HEK293 (cell line): ENCODE data around the gene RPS19BP1.

Source experiments
- GLI4 ChIP-seq: fragments of 450-650 bp; formaldehyde crosslinking; IDR thresholded peaks from 2 replicates; pipeline ENCODE4 v1.5.1; 2016; ENCODE audit warnings: missing biosample characterization, missing genetic modification characterization
- KLF16 ChIP-seq: fragments of 450-650 bp; formaldehyde crosslinking; IDR thresholded peaks from 2 replicates; pipeline ENCODE4 v1.5.1; 2017; ENCODE audit warnings: missing biosample characterization, missing genetic modification characterization
- PRDM6 ChIP-seq: fragments of 450-650 bp; formaldehyde crosslinking; IDR thresholded peaks from 2 replicates; pipeline ENCODE4 v1.5.1; 2017; ENCODE audit warnings: missing biosample characterization, missing genetic modification characterization
- REST ChIP-seq: fragments of 450-650 bp; formaldehyde crosslinking; IDR thresholded peaks from 2 replicates; pipeline ENCODE4 v1.5.1; 2016; ENCODE audit warnings: missing biosample characterization, missing genetic modification characterization
- SETDB1 ChIP-seq: IDR thresholded peaks from one replicate; pipeline ENCODE4 v1.6.1; 2017; ENCODE audit warnings: mild to moderate bottlenecking, low read length, moderate library complexity, mixed read lengths; ENCODE audit not compliant: insufficient read length
- SP2 ChIP-seq: fragments of 450-650 bp; formaldehyde crosslinking; IDR thresholded peaks from 2 replicates; pipeline ENCODE4 v1.5.1; 2016; ENCODE audit warnings: missing biosample characterization, missing genetic modification characterization
- TRIM28 ChIP-seq: IDR thresholded peaks from 2 replicates; pipeline ENCODE4 v1.6.1; 2011; ENCODE audit warnings: low read length, control low read depth, borderline replicate concordance
- ZNF121 ChIP-seq: fragments of 450-650 bp; formaldehyde crosslinking; IDR thresholded peaks from 2 replicates; pipeline ENCODE4 v1.5.1; 2016; ENCODE audit warnings: missing biosample characterization, missing genetic modification characterization
- ZNF174 ChIP-seq: fragments of 450-650 bp; formaldehyde crosslinking; IDR thresholded peaks from 2 replicates; pipeline ENCODE4 v1.5.0; 2017; ENCODE audit warnings: missing biosample characterization, mild to moderate bottlenecking, missing genetic modification characterization
- ZNF184 ChIP-seq: fragments of 450-650 bp; IDR thresholded peaks from 2 replicates; pipeline ENCODE4 v1.5.1; 2018; ENCODE audit warnings: missing biosample characterization, mild to moderate bottlenecking, missing genetic modification characterization
- ZNF223 ChIP-seq: fragments of 450-650 bp; formaldehyde crosslinking; IDR thresholded peaks from 2 replicates; pipeline ENCODE4 v1.5.1; 2016; ENCODE audit warnings: missing biosample characterization, missing genetic modification characterization
- ZNF366 ChIP-seq: fragments of 450-650 bp; formaldehyde crosslinking; conservative IDR thresholded peaks from 2 replicates; pipeline ENCODE4 v1.5.1; 2016; ENCODE audit warnings: missing biosample characterization, missing genetic modification characterization
- ZNF449 ChIP-seq: fragments of 450-650 bp; formaldehyde crosslinking; IDR thresholded peaks from 2 replicates; pipeline ENCODE4 v1.5.1; 2017; ENCODE audit warnings: missing biosample characterization, mild to moderate bottlenecking, missing genetic modification characterization, moderate library complexity
- ZNF571 ChIP-seq: fragments of 450-650 bp; formaldehyde crosslinking; IDR thresholded peaks from 2 replicates; pipeline ENCODE4 v1.5.0; 2017; ENCODE audit warnings: missing biosample characterization, missing genetic modification characterization
- ZNF600 ChIP-seq: fragments of 450-650 bp; formaldehyde crosslinking; IDR thresholded peaks from 2 replicates; pipeline ENCODE4 v1.5.1; 2016; ENCODE audit warnings: missing biosample characterization, missing genetic modification characterization
- ZNF654 ChIP-seq: fragments of 450-650 bp; formaldehyde crosslinking; IDR thresholded peaks from 2 replicates; pipeline ENCODE4 v1.5.1; 2016; ENCODE audit warnings: low read depth, missing biosample characterization, missing genetic modification characterization
- ZNF670 ChIP-seq: fragments of 450-650 bp; formaldehyde crosslinking; IDR thresholded peaks from 2 replicates; pipeline ENCODE4 v1.5.1; 2016; ENCODE audit warnings: missing biosample characterization, missing genetic modification characterization, low read depth
- ZNF704 ChIP-seq: fragments of 450-650 bp; formaldehyde crosslinking; IDR thresholded peaks from 2 replicates; pipeline ENCODE4 v1.5.1; 2016; ENCODE audit warnings: missing biosample characterization, missing genetic modification characterization
- ZSCAN23 ChIP-seq: fragments of 450-650 bp; formaldehyde crosslinking; IDR thresholded peaks from 2 replicates; pipeline ENCODE4 v1.5.1; 2016; ENCODE audit warnings: missing biosample characterization, missing genetic modification characterization
- TF ChIP-seq, protein P1 (sequence below): fragments of 450-650 bp; IDR thresholded peaks from 2 replicates; pipeline ENCODE4 v1.5.1; 2018; ENCODE audit warnings: missing biosample characterization, missing genetic modification characterization
- TF ChIP-seq, protein P2 (sequence below): fragments of 450-650 bp; formaldehyde crosslinking; IDR thresholded peaks from 2 replicates; pipeline ENCODE4 v1.5.1; 2016; ENCODE audit warnings: missing biosample characterization, missing genetic modification characterization
- TF ChIP-seq, protein P3 (sequence below): fragments of 450-650 bp; formaldehyde crosslinking; IDR thresholded peaks from 2 replicates; pipeline ENCODE4 v1.5.1; 2016; ENCODE audit warnings: missing biosample characterization, missing genetic modification characterization

Gene RPS19BP1

GRCh38 chr22:39502109-39502788 is 30.3 kb downstream of the RPS19BP1 start, which contains the start of gene MIEF1 (continued):
- TF ChIP-seq, protein P1, sequence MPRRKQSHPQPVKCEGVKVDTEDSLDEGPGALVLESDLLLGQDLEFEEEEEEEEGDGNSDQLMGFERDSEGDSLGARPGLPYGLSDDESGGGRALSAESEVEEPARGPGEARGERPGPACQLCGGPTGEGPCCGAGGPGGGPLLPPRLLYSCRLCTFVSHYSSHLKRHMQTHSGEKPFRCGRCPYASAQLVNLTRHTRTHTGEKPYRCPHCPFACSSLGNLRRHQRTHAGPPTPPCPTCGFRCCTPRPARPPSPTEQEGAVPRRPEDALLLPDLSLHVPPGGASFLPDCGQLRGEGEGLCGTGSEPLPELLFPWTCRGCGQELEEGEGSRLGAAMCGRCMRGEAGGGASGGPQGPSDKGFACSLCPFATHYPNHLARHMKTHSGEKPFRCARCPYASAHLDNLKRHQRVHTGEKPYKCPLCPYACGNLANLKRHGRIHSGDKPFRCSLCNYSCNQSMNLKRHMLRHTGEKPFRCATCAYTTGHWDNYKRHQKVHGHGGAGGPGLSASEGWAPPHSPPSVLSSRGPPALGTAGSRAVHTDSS, result no peak
- TF ChIP-seq, protein P2, sequence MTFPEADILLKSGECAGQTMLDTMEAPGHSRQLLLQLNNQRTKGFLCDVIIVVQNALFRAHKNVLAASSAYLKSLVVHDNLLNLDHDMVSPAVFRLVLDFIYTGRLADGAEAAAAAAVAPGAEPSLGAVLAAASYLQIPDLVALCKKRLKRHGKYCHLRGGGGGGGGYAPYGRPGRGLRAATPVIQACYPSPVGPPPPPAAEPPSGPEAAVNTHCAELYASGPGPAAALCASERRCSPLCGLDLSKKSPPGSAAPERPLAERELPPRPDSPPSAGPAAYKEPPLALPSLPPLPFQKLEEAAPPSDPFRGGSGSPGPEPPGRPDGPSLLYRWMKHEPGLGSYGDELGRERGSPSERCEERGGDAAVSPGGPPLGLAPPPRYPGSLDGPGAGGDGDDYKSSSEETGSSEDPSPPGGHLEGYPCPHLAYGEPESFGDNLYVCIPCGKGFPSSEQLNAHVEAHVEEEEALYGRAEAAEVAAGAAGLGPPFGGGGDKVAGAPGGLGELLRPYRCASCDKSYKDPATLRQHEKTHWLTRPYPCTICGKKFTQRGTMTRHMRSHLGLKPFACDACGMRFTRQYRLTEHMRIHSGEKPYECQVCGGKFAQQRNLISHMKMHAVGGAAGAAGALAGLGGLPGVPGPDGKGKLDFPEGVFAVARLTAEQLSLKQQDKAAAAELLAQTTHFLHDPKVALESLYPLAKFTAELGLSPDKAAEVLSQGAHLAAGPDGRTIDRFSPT (tag by site-specific recombination), result no peak
- TF ChIP-seq ZNF600 (tag by site-specific recombination), result no peak
- no peak for TF ChIP-seq ZNF670 (tag by site-specific recombination)
- no peak for TF ChIP-seq ZNF121
- peak; percentile 81 for TF ChIP-seq KLF16 (tag by site-specific recombination)
- TF ChIP-seq SP2 (tag by site-specific recombination), result peak; percentile 95
- TF ChIP-seq ZNF704 (tag by site-specific recombination), result no peak
- no peak; the same call in 1 of the 2 replicates for TF ChIP-seq ZNF366 (tag by site-specific recombination)
- TF ChIP-seq ZNF174 (tag by site-specific recombination), result no peak
- TF ChIP-seq ZNF223, result no peak
- TF ChIP-seq, protein P3, sequence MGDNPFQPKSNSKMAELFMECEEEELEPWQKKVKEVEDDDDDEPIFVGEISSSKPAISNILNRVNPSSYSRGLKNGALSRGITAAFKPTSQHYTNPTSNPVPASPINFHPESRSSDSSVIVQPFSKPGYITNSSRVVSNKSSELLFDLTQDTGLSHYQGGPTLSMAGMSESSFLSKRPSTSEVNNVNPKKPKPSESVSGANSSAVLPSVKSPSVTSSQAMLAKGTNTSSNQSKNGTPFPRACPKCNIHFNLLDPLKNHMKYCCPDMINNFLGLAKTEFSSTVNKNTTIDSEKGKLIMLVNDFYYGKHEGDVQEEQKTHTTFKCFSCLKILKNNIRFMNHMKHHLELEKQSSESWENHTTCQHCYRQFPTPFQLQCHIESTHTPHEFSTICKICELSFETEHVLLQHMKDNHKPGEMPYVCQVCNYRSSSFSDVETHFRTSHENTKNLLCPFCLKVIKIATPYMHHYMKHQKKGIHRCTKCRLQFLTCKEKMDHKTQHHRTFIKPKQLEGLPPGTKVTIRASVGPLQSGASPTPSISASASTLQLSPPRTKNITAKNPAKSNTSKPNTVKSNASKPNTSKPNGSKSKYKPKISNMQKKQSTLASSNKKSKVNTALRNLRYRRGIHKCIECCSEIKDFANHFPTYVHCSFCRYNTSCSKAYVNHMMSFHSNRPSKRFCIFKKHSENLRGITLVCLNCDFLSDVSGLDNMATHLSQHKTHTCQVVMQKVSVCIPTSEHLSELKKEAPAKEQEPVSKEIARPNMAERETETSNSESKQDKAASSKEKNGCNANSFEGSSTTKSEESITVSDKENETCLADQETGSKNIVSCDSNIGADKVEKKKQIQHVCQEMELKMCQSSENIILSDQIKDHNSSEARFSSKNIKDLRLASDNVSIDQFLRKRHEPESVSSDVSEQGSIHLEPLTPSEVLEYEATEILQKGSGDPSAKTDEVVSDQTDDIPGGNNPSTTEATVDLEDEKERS, result no peak
- no peak for TF ChIP-seq REST (tag by site-specific recombination)
- no peak for TF ChIP-seq TRIM28
- no peak for TF ChIP-seq ZNF571 (tag by site-specific recombination)
- TF ChIP-seq ZSCAN23 (tag by site-specific recombination), result no peak
- no peak for TF ChIP-seq PRDM6
- TF ChIP-seq ZNF449, result no peak
- TF ChIP-seq ZNF184 (tag by site-specific recombination), result no peak
- no peak for TF ChIP-seq SETDB1
- TF ChIP-seq ZNF654, result no peak
- TF ChIP-seq GLI4, result no peak
